Occipital lobe (tissue), 2 donors: ENCODE results near the gene CIDEB. TPM values are rescaled to one million over a fixed set of nuclear protein-coding genes. Genes with fewer than 3 reads are reported as not detected.
"Not testable (repeated sequence)": the region's sequence is repeated elsewhere in the genome, so short reads cannot be mapped to it uniquely, and the experiment has no call there.

Source experiments
- DNase-seq: peaks from one replicate; lab custom pipeline; 2025; lab: John Stamatoyannopoulos, UW
- total RNA-seq: library from RNA; depleted of rRNA; stranded (reverse); fragments of >200 nt; gene quantifications from one replicate; pipeline ENCODE4 v1.2.3, GENCODE V29; 2014

CIDEB gene
- total RNA-seq, 1 donor from 2014 or later: 3.4 TPM

- no peak for DNase-seq
Observed at GRCh38 chr14:24332268-24332993, 24.7 kb upstream of the CIDEB start.

GRCh38 chr14:24331731-24332267 is 24.0 kb upstream of the CIDEB start:
- no peak for DNase-seq

- no peak for DNase-seq
Observed at GRCh38 chr14:24330973-24331674, 23.3 kb upstream of the CIDEB start.

GRCh38 chr14:24329736-24330135 is 22.0 kb upstream of the CIDEB start:
- DNase-seq: no peak

GRCh38 chr14:24329073-24329663 is 21.4 kb upstream of the CIDEB start:
- DNase-seq: no peak

- DNase-seq: not testable (repeated sequence)
Observed at GRCh38 chr14:24327914-24328313, 20.1 kb upstream of the CIDEB start.

- no peak for DNase-seq
Observed at GRCh38 chr14:24327303-24327702, 19.5 kb upstream of the CIDEB start.

GRCh38 chr14:24325963-24326362 is 18.2 kb upstream of the CIDEB start:
- no peak for DNase-seq

GRCh38 chr14:24325041-24325530 is 17.3 kb upstream of the CIDEB start:
- no peak for DNase-seq

- no peak for DNase-seq
Observed at GRCh38 chr14:24324024-24324423, 16.2 kb upstream of the CIDEB start.

GRCh38 chr14:24323341-24323740 is 15.6 kb upstream of the CIDEB start:
- no peak for DNase-seq

- DNase-seq: no peak
Observed at GRCh38 chr14:24322672-24323071, 14.9 kb upstream of the CIDEB start.

- DNase-seq: no peak
Observed at GRCh38 chr14:24321212-24321975, 13.6 kb upstream of the CIDEB start.

GRCh38 chr14:24317141-24317928 is 9.6 kb upstream of the CIDEB start:
- no peak for DNase-seq

GRCh38 chr14:24316597-24316950 is 8.8 kb upstream of the CIDEB start:
- DNase-seq: no peak

- no peak for DNase-seq
Observed at GRCh38 chr14:24315807-24316596, 8.2 kb upstream of the CIDEB start.

GRCh38 chr14:24315243-24315806 is 7.5 kb upstream of the CIDEB start:
- DNase-seq: no peak

- no peak for DNase-seq
Observed at GRCh38 chr14:24314377-24315193, 6.8 kb upstream of the CIDEB start.

GRCh38 chr14:24313913-24314312 is 6.1 kb upstream of the CIDEB start:
- DNase-seq: no peak
